Activated CD8-positive, alpha-beta memory T cell treated with anti-CD3 and anti-CD28 coated beads for 4 hours (primary cell): ENCODE results near the gene NOL3.

ENCODE experiments used
- DNase-seq, 2 donors: peaks; one replicate each; pipeline ENCODE4 v3.0.0-alpha.2; 2020; ENCODE audit warnings: low read depth in 2 of 2

Gene NOL3

GRCh38 chr16:67170949-67171649 lies 761 bp downstream of the NOL3 start:
- no peak for DNase-seq

GRCh38 chr16:67173323-67173722 lies 3.0 kb downstream of the NOL3 start:
- DNase-seq, result no peak

GRCh38 chr16:67173808-67174705 lies 3.7 kb downstream of the NOL3 start:
- DNase-seq, result no peak

GRCh38 chr16:67174706-67175231 lies 4.4 kb downstream of the NOL3 start:
- no peak for DNase-seq

DNA sequence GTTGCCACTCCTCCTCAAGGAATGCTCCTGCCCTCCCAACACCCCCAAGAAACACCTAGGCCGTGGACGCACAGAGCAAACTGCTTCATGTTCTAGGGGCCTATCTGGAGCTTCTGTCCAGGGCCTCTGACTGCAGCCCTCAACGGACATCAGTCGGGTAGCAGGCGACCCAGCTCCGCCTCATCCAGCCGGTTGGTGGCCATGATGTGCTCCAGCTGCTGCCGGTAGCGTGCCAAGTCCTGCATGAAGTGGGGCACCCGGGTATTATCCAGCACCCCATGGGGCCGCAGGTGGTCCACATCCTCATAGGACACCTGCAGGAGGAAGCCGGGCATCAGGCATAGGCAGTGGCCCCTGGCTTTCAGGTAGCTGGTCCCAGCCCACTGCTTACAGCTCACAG lies 6.3 kb downstream of the NOL3 start:
- DNase-seq, result no peak

- no peak for DNase-seq
These were observed 7.7 kb downstream of the NOL3 start for GRCh38 chr16:67177743-67178699.

DNA sequence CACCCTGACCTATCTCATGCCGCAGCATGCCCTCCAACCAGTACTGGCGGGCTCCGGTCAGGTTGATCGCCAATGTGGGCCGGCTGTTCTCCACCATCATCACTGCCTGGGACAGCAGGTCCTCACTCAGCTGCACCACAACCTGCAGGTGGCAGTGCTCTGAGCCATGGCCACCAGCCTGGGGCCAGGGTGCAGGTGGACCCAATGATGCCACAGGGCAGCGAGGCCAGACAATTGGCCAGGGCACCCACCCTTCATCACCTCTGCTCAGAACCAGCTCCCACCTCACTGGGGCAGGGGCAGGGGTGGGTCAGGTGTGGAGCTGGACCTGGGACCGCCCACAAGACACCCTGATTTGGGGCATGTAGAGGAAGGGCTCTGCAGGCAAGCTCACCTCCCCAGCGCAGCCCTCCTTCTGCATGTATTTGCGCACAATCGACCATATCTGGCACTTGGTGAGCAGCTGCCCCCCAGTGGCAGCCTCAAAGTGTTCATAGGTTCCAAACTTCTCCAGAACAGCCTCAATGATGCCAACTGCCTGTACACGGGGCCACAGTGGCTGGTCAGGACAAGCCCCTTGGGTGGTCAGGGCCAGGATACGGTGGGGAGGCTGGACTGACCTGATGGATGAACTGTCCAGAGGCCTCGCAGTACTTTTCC lies 9.2 kb downstream of the NOL3 start:
- no peak for DNase-seq

DNA sequence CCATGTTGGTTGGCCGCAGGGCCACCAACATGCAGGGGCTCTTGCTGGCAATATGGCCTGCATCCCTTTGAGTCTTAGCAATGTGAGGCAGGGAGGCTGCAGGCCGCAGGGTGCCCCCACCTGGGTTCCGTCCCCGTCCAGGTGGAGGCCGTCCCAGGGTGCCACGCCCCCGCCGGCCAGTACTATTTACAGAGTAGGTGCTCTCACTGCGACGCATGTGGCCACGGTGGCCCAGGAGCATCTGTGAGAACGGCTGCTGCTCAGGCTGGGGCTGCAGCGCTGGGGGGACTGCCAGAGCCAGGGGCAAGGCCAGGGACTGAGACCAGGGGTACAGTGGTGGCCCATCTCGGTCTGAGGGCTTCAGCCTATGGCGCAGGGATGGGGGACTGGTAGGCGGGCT lies 9.8 kb downstream of the NOL3 start:
- no peak for DNase-seq

DNA sequence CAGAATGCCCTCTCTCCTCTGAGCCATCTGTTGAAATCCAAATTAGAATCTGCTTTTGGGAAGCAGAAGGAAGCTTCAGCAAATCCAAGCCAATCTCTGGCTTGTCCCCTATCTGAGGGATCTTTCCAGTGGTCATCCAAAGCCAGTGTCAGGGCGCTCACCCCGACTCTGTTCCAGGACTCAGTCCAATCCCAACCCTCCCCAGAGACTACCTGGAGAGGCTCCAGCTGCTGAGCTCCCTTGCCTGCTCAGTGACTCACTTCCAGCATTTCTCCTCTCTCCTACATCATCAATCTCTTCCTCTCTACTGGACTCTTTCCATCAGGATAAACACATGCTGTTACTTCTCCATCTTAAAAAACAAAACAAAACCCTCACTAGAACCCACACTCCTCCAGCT lies 11.0 kb downstream of the NOL3 start:
- DNase-seq, result no peak

GRCh38 chr16:67182288-67182687 lies 11.9 kb downstream of the NOL3 start:
- DNase-seq, result no peak

- DNase-seq, result no peak
These were observed 12.9 kb downstream of the NOL3 start for GRCh38 chr16:67183284-67183626.

DNA sequence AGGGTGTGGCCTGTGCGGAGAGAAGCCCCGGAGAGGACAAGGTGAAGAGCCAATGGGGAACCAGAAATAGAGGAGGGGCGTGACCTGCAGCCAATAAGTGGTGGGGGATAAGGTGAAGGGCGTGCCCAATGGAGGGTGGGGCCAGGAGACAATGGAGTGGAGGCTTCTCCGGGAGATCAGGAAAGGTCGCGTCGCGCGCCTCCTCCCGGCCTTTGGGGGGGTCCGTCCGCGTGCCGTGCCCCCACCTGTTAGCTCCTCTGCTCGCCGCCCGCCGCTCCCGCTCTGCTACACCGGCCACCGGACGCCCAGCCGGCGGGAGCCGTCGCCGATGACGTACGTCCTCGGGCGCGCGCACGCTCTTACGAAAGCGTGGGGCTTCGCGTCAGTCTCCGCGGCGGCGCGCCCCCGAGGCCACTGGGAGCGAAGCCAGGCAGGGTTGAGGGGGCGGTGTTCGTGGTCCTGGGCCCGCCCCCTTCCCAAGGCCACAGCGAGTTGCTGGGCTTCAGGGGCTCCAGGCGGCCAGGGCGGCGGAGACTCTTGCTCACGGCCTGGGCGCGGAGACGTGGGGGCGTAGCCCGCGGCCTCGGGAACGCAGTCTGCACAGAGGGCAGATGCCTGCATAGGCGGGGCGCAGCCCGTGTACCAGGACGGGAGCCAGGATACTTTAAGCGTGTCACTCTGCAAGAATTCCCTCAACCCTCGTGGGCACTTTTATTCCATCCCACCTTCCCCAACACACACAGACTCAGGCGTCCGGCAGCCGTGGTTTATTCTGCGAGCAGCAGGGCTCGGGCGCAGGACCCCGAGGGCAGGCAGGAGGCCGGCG lies 13.5 kb downstream of the NOL3 start, which contains the start of gene MATCAP1:
MATCAP1 (minus strand) TSS at position 337 of the 826 bp plus-strand sequence. CDS start 3,353 bp downstream, outside the sequence.
- DNase-seq, result peak; percentile 76 to 90

DNA sequence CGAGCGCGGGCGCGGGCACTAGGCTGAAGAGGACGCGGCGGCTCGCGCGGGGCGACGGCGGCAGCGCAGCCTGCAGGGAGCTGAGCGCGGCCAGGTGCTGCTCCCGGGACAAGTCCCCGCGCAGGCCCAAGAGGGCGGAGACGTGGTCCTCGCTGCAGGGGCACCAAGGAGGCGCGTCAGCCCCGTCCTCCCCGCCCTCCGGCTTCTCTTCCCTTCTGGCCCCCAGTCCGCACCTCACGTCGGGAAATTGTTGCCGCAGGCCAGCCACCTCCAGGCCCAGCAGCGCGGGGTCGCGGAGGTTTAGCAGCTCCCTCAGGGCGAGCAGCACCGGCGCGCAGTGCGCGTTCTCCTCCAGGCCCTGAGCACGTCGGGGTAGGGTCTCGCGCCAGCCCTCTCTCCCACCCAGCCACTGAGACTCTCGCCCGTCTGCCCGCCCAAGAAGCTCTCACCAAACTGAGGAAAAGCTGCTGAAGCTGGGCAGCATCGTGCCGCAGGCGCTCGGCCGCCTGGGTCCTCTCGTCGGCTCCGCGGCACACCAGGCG lies 14.2 kb downstream of the NOL3 start:
- no peak for DNase-seq

- DNase-seq, result peak; percentile 54 to 63
These were observed 14.8 kb downstream of the NOL3 start for GRCh38 chr16:67184995-67185650.

GRCh38 chr16:67185651-67186134 lies 15.4 kb downstream of the NOL3 start:
- no peak for DNase-seq

- DNase-seq, result no peak
These were observed 16.2 kb downstream of the NOL3 start for GRCh38 chr16:67186550-67186950.

- no peak for DNase-seq
These were observed 17.0 kb downstream of the NOL3 start for GRCh38 chr16:67187175-67187890.

- DNase-seq, result no peak
These were observed 18.0 kb downstream of the NOL3 start for GRCh38 chr16:67188323-67188722.

GRCh38 chr16:67188798-67189197 lies 18.5 kb downstream of the NOL3 start:
- DNase-seq, result no peak
